HG03439 (cell line): ENCODE measurements around the gene PTPRD.

Experiments used
- ATAC-seq: cut with Tn5 transposase; IDR thresholded peaks from one replicate; pipeline ENCODE4 v1.9.1; 2021; ENCODE audit warnings: mild to moderate bottlenecking, moderate library complexity; ENCODE audit not compliant: unreplicated experiment

PTPRD gene

DNA sequence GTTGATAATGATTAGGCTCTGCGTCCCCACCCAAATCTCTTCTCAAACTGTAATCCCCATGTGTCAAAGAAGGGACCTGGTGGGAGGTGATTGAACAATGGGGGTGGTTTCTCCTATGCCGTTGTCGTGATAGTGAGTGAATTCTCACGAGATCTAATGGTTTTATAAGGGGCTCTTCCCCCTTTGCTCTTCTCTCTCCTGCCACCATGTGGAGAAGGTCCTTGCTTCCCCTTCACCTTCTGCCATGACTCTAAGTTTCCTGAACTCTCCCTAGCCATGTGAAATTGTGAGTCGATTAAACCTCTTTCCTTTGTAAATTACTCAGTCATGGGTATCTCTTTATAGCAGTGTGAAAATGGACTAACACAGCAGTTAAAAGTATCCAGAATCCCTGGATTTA, 2098.0 kb downstream of the PTPRD start:
- ATAC-seq = no peak

- no peak for ATAC-seq
Measured at GRCh38 chr9:8508671-8509290, 2104.0 kb downstream of the PTPRD start.

- ATAC-seq = no peak
Measured at GRCh38 chr9:8494571-8494970, 2118.2 kb downstream of the PTPRD start.

DNA sequence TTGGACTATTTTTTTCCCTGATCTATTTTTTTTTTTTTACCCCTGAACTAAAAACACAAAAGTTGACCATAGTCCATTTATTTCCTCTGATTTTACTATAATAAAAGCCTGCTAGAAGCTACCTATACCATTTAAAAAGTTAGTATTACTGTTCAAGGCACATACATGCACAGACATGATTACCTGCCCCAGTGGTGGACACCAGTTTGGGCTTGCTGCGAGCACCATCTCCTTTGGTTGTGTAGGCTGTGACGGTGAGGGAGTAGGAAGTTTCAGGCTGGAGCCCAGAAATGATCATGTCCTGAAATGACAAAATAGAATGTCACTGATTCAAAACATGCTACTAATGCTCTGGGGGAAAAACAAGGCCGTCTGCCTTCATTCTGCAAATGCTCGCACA, 2120.1 kb downstream of the PTPRD start:
- ATAC-seq = no peak

DNA sequence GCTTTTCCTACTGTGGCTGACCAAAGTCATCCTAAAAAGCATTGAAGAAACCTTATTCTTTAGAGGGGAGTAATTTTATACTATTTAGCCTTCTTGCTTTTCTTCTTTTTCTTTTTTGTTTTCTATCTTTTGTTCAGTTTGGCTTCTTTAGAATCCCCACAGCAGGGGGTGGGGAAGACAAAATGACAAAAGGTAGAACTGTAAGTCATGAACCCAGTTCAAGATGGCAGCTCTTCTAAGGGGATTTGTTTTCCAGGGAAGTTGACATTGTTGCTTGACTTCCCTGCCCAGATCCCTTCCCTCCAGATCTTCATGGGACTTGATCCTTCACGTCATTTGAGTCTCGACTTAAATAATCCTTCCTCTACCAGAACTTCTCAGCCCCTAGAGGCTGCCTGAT, 2120.8 kb downstream of the PTPRD start:
- ATAC-seq = no peak

GRCh38 chr9:8491563-8491962, 2121.2 kb downstream of the PTPRD start:
- ATAC-seq = no peak

DNA sequence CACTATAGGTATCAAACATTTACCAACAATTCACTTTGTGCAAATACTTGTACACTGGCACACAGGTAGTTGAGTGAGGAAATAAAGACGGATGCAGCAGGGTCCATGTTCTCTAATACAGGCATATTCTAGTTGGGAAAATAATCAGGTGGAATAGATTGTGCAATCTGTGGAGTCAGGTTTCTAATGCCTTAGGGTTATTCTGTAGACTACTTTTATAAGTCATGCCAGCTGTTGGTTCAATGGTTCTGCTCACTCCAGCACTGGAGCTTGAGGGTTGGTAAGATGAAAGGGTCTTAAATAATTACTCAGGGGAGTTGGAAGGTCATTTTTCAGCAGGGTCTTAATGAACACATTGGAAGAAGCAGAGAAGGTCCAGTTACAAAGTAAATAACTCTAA, 2123.0 kb downstream of the PTPRD start:
- no peak for ATAC-seq

DNA sequence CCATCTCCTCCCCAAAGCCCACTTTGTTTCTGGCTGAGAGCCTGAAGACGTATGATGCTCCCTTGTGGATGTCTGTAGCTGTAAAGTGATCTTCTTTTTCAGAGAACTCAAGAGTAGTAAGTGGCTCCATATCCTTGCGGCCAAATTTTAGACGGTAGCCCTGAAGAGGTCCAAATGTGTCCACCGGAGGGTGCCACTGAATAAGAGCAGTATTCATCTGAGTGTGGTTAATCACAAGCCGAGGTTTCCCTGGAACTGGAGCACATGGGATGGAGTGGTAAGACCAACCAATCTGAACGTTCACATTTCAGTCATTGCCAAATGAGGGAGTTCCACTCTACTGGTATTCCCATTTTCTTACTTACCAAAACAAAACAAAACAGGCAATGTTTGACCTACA, 2126.7 kb downstream of the PTPRD start:
- no peak for ATAC-seq

- no peak for ATAC-seq
Measured at GRCh38 chr9:8484597-8485191, 2128.1 kb downstream of the PTPRD start.

- no peak for ATAC-seq
Measured at GRCh38 chr9:8477450-8477849, 2135.4 kb downstream of the PTPRD start.

DNA sequence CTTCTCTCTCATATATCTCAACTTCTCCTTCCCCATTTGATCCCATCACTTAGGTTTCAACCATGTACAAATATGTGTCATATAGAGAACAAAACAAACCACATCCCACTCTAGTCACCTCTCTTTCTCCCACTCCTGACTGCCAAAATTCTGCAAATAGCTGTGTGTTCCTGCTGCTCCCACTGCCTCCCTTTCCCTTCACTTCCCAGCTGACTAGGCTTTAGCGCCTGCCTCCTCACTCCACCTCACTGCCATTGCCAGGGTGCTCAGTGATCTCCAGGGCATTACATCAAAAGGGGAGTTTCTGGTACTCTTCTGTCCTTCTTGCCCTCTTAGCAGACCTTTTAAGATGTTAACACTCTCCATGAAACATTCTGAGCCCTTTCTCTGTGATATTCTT, 2137.9 kb downstream of the PTPRD start:
- no peak for ATAC-seq

DNA sequence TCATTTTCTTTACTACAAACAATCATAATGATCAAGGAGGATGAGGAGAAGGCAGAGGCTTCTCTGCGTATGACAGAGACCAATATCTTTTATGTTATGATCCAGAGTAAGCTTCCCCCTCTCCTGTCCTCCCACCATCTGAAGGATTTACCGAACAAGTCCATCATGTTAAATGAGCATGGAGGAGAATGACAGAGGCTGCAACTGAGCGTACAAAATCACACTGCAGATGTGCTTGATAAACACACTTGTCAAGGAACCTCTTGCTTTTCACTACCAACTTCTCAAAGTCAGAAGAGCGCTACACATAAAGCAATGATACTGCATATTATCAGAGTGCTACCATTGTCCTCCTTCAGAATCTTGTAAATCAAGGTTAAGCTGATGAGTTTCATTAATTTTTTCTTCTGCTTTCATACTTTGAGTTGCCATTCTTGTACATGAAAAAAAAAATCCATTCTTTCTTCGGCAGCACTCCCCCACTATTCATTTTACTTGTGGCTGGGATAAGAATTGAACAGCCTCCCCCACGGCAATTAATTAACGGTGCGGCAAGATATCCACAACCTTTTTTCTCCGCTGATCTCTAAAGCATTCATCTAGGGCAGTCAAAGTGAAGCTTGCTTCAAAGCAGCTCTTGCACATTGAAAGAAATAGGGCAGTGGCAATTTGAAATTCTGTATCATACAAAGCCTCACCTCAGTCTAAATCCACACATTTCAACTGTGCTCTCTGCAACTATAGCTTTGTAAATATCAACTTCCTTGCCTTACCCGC, 2139.4 kb downstream of the PTPRD start:
- ATAC-seq = no peak

DNA sequence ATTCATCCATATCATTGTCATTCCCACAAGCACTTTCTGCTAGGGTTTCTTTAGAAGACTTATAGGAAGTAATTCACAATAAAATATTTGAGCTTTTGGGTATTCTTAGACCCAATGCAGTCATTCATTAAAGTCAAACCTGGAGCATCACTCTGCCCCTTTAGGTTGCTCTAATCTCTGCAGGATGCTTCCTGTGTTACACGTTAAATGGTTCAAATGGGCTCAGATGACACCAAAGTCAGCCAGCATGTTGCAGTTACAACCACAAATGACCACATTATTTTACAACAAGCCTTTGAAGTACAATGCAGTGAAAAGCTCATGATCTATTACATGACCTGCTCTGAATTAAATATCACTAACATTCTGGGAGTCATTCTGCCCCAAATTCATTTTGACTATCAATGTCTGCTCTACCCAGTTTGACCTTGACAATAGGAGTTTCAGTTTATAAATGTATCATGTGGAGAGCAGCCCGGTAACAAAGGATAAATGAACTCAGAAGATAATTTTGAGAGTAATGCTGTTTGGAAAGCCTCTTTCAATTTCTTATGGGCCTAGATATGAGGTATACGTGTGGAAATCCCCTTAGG, 2144.7 kb downstream of the PTPRD start:
- ATAC-seq = no peak

DNA sequence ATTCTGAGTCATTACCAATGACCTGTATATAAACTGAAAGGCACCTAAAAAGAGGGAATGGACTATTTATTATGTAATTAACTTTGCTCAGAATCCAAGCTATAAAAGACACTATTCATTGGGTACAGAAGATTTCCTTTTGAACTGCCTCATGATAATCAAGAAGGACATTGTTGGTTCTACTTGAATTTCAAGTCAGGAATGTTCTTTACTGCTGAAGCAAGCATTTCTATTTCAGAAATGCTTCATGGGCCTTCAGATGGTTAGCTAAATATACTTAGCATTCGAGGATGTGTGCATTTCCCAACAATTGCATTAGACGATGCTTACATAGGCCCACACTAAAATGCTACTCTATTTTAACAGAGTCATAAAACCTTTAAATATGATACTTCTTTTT, 2155.0 kb downstream of the PTPRD start:
- no peak for ATAC-seq

DNA sequence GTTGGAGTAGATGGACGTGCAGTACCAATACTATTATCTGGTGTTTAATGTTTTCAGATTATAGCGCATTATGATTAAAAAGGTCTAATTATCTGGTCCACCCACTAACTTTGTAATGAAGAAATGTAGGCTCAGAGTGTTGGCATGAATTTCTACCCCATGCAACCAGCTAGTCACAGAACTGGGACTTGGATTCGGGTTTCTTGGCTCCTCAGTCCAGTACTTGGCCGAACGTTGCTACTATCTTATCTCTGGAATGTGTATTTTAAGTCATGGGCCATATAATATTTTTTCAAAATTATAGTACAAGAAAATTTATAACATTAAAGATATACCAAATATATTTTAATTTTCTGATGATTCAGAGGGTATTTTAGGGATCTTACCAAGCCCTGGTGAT, 2155.7 kb downstream of the PTPRD start:
- ATAC-seq = no peak

- ATAC-seq = no peak
Measured at GRCh38 chr9:8456344-8456743, 2156.5 kb downstream of the PTPRD start.

DNA sequence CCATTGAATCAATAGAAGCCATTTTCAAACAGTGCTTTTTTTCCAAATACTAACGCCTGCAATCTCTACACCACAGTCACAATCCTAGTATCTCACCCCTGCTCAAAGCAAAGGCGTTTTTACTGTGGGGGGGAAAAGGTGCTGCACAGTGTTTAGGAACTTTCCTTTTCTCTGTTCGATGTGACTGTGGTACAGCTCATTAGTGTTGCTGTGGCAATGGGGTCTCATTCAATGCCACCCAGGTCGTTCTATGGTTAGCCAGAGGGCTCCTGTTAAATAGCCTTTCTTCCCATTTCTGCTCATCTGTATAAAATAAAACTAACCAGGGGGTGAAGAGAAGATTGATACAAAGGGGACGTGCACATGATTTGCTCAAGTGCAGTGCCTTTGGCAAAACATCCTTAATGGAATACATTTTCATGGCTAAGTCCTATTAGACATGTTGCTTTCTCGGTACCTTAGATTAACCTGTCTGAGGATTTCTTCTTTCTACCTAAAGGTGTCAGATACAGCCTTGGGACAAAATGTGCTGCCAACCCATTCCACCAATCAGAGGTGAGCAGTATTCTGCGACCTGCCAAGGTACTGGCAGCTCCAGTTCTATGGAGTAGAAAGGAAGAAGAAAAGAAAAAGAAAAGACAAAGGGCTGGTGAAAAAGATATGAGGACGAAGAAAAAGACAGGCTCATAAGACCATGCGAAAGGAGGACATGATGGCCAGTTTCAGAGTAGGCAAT, 2161.8 kb downstream of the PTPRD start:
- no peak for ATAC-seq

DNA sequence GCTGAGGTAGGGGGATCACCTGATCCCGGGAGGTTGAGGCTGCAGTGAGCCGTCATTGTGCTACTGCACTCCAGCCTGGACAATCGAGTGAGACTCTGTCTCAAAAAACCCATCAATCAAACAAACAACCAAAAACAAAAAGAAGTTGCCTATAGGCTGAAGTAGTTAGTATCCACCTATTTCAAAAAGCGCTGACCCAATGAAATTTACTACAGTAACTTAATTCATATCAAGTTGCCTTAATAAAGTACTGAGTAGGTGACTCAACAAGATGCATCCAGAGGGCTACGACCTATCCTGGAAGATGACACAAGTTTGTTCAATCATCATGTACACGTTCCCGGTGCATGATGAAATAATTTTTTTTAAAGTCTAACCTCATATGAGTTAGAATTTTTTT, 2164.6 kb downstream of the PTPRD start:
- no peak for ATAC-seq

DNA sequence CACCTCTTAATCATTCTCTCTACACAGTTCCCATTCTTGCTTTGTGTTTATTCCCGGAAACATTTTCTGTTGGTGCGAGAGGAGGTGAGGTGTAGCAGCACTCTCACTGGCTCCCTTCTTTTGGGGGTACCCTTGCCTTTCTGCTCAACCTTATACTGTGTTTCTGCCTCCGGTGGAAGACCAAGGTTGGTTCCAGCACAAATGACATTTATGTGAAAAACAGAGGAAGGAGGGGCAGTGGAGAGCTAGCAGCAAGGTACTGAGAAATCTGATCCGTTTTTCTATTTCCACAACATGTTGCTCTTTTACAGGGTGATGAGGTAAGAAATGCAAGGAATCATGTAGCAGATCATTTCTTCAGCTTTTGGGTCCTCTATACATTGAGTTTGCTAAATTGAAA, 2165.2 kb downstream of the PTPRD start:
- ATAC-seq = no peak

- no peak for ATAC-seq
Measured at GRCh38 chr9:8437876-8438275, 2174.9 kb downstream of the PTPRD start.

DNA sequence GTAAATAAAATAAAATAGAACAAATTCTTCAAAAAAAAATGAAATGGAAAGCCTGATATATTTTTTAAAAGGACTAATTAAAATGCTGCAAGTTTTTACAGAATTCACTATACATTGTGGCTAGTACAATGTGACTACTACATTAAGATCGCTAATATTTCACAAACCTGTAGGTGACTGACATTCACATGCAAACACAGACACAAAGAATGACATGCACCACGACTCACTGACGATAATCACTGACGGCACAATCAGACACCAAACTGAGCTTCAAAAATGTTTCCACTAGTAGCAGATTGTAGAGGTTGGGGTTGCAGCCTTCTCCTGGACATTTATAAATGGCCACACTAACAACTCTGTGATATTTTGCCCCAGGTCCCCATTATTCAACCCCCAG, 2175.5 kb downstream of the PTPRD start:
- no peak for ATAC-seq
